Breast epithelium (tissue), 3 donors: ENCODE data around the gene NUDT19.

Experiments used
- POLR2A ChIP-seq: fragments of 450-650 bp; IDR thresholded peaks from one replicate; pipeline ENCODE4 v1.6.1; 2016; ENCODE audit warnings: antibody characterized with exemption, mild to moderate bottlenecking, moderate library complexity
- POLR2AphosphoS5 ChIP-seq, 3 donors: sonication (generic); formaldehyde crosslinking; IDR thresholded peaks; one replicate each; pipeline ENCODE4 v1.6.1; 2017; ENCODE audit warnings: antibody characterized with exemption in 3 of 3
- TF ChIP-seq, protein P1 (sequence below), 3 donors: fragments of 450-650 bp; IDR thresholded peaks; one replicate each; pipeline ENCODE4 v1.5.1; 2016 to 2017; ENCODE audit warnings: antibody characterized with exemption in 3 of 3, mild to moderate bottlenecking in 3 of 3, moderate library complexity in 3 of 3

GRCh38 chr19:32661318-32661717, 30.3 kb upstream of the NUDT19 start:
- TF ChIP-seq, protein P1, sequence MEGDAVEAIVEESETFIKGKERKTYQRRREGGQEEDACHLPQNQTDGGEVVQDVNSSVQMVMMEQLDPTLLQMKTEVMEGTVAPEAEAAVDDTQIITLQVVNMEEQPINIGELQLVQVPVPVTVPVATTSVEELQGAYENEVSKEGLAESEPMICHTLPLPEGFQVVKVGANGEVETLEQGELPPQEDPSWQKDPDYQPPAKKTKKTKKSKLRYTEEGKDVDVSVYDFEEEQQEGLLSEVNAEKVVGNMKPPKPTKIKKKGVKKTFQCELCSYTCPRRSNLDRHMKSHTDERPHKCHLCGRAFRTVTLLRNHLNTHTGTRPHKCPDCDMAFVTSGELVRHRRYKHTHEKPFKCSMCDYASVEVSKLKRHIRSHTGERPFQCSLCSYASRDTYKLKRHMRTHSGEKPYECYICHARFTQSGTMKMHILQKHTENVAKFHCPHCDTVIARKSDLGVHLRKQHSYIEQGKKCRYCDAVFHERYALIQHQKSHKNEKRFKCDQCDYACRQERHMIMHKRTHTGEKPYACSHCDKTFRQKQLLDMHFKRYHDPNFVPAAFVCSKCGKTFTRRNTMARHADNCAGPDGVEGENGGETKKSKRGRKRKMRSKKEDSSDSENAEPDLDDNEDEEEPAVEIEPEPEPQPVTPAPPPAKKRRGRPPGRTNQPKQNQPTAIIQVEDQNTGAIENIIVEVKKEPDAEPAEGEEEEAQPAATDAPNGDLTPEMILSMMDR (IDR thresholded peaks at IDR 0.05), result no peak
- TF ChIP-seq POLR2AphosphoS5 (IDR thresholded peaks at IDR 0.05) (no peak), POLR2A (no peak)
